SK-N-SH treated with all-trans-retinoic acid at 6 μM for 48 hours (cell line): ENCODE data around the gene TRIM24.

Experiments
- ARNTL ChIP-seq: fragments of 450-650 bp; formaldehyde crosslinking; IDR thresholded peaks from 2 replicates; pipeline ENCODE4 v1.5.0; 2020; ENCODE audit warnings: low read depth, mild to moderate bottlenecking, moderate library complexity, borderline replicate concordance
- GLIS3 ChIP-seq: fragments of 250-450 bp; sonication (Bioruptor Pico); IDR thresholded peaks from 2 replicates; pipeline ENCODE4 v1.5.0; 2020; ENCODE audit warnings: mild to moderate bottlenecking, moderate library complexity
- ISL1 ChIP-seq: fragments of 250-450 bp; sonication (Bioruptor Pico); IDR thresholded peaks from 2 replicates; pipeline ENCODE4 v2.1.2; 2022; ENCODE audit warnings: mild to moderate bottlenecking, moderate library complexity
- OSR1 ChIP-seq: fragments of 250-450 bp; sonication (Bioruptor Pico); IDR thresholded peaks from 2 replicates; pipeline ENCODE4 v1.8.0; 2022; ENCODE audit warnings: moderate library complexity, mild to moderate bottlenecking, inconsistent platforms
- PATZ1 ChIP-seq: fragments of 250-450 bp; sonication (Bioruptor Pico); IDR thresholded peaks from 2 replicates; pipeline ENCODE4 v1.8.0; 2020; ENCODE audit warnings: mild to moderate bottlenecking, moderate library complexity, borderline replicate concordance
- POU6F1 ChIP-seq: fragments of 250-450 bp; sonication (Bioruptor Pico); IDR thresholded peaks from 2 replicates; pipeline ENCODE4 v1.8.0; 2021; ENCODE audit warnings: low read depth, mild to moderate bottlenecking, moderate library complexity, borderline replicate concordance
- RARB ChIP-seq: fragments of 250-450 bp; sonication (Bioruptor Pico); IDR thresholded peaks from 2 replicates; pipeline ENCODE4 v1.8.0; 2021; ENCODE audit warnings: mild to moderate bottlenecking, moderate library complexity
- SNAI2 ChIP-seq: fragments of 250-450 bp; sonication (Bioruptor Pico); IDR thresholded peaks from 2 replicates; pipeline ENCODE4 v1.5.0; 2020; ENCODE audit warnings: mild to moderate bottlenecking, moderate library complexity
- ZNF70 ChIP-seq: fragments of 450-650 bp; formaldehyde crosslinking; IDR thresholded peaks from 2 replicates; pipeline ENCODE4 v1.5.0; 2020; ENCODE audit warnings: mild to moderate bottlenecking, moderate library complexity
- ZNF8 ChIP-seq: fragments of 450-650 bp; formaldehyde crosslinking; IDR thresholded peaks from 2 replicates; pipeline ENCODE4 v1.5.0; 2020; ENCODE audit warnings: mild to moderate bottlenecking, moderate library complexity
- TF ChIP-seq, protein P1 (sequence below): fragments of 250-450 bp; sonication (Bioruptor Pico); IDR thresholded peaks from 2 replicates; pipeline ENCODE4 v1.5.1; 2020; ENCODE audit warnings: low read depth, mild to moderate bottlenecking, moderate library complexity
- TF ChIP-seq, protein P2 (sequence below): fragments of 250-450 bp; sonication (Bioruptor Pico); IDR thresholded peaks from 2 replicates; pipeline ENCODE4 v1.5.1; 2021; ENCODE audit warnings: mild to moderate bottlenecking, moderate library complexity

DNA sequence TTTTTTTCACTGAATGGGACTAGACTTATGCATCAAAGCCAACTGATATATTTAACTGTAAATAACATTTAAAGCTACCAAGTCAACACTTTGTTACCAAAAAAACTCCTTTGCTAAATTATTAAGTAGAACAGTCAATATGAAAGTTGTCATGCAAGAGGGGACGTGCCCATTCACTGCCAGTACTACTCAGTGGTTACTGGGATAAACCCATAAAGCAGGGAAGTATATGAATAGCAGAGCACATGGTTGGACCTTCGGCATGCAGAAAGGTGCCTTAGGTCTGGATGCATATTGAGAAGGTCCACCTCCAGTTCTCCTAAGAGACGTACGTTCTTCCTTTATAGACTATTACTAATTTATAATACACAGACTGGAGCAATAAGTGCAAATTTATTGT, 121.0 kb downstream of the TRIM24 start:
- TF ChIP-seq ZNF8 (CRISPR knock-in tag) (no peak), RARB (CRISPR knock-in tag) (no peak), PATZ1 (CRISPR knock-in tag) (no peak), OSR1 (CRISPR knock-in tag) (no peak), ZNF70 (no peak), GLIS3 (no peak), ARNTL (CRISPR knock-in tag) (no peak), SNAI2 (CRISPR knock-in tag) (no peak), POU6F1 (CRISPR knock-in tag) (no peak), ISL1 (CRISPR knock-in tag) (no peak)
- TF ChIP-seq, protein P1, sequence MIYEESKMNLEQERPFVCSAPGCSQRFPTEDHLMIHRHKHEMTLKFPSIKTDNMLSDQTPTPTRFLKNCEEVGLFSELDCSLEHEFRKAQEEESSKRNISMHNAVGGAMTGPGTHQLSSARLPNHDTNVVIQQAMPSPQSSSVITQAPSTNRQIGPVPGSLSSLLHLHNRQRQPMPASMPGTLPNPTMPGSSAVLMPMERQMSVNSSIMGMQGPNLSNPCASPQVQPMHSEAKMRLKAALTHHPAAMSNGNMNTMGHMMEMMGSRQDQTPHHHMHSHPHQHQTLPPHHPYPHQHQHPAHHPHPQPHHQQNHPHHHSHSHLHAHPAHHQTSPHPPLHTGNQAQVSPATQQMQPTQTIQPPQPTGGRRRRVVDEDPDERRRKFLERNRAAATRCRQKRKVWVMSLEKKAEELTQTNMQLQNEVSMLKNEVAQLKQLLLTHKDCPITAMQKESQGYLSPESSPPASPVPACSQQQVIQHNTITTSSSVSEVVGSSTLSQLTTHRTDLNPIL: no peak
- TF ChIP-seq, protein P2, sequence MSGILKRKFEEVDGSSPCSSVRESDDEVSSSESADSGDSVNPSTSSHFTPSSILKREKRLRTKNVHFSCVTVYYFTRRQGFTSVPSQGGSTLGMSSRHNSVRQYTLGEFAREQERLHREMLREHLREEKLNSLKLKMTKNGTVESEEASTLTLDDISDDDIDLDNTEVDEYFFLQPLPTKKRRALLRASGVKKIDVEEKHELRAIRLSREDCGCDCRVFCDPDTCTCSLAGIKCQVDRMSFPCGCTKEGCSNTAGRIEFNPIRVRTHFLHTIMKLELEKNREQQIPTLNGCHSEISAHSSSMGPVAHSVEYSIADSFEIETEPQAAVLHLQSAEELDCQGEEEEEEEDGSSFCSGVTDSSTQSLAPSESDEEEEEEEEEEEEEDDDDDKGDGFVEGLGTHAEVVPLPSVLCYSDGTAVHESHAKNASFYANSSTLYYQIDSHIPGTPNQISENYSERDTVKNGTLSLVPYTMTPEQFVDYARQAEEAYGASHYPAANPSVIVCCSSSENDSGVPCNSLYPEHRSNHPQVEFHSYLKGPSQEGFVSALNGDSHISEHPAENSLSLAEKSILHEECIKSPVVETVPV: no peak
